ENCODE results near the gene SLC9A2. TPM values are rescaled to one million over a fixed set of nuclear protein-coding genes. Genes with fewer than 3 reads are reported as not detected.

Gene SLC9A2
- total RNA-seq, 2 donors from 2014 or later = 7.3 to 22.4 TPM

- TF ChIP-seq CTCF (IDR thresholded peaks at IDR 0.05) (no peak), POLR2AphosphoS5 (IDR thresholded peaks at IDR 0.05) (no peak), POLR2A (IDR thresholded peaks at IDR 0.05) (no peak)
- no peak for DNase-seq (ENCODE audit: low spot score)
Observed at GRCh38 chr2:102674370-102674769, 55.0 kb downstream of the SLC9A2 start.

GRCh38 chr2:102674836-102675235, 55.5 kb downstream of the SLC9A2 start:
- no peaks in the 10 kb centered on the region for H3K36me3 ChIP-seq
- H3K27ac ChIP-seq = no peak overlapping the region
- intact Hi-C loops (cut with DNase I) = no loop called here
- no peak for DNase-seq (ENCODE audit: low spot score)
- H3K4me3 ChIP-seq = no peak overlapping the region
- TF ChIP-seq CTCF (IDR thresholded peaks at IDR 0.05) (no peak), POLR2AphosphoS5 (IDR thresholded peaks at IDR 0.05) (no peak), POLR2A (IDR thresholded peaks at IDR 0.05) (no peak)
- H3K4me1 ChIP-seq (replicated peaks) = no peaks in the 10 kb centered on the region
- no peaks in the 10 kb centered on the region for H3K27me3 ChIP-seq (replicated peaks; ENCODE audit: insufficient read depth)
- WGBS = 94% methylated on average over 4 of the region's 4 CpGs
- no peaks in the 10 kb centered on the region for H3K9me3 ChIP-seq

More at GRCh38 chr2:102674370-102674769, 55.0 kb downstream of the SLC9A2 start:
- no peaks in the 10 kb centered on the region for H3K27me3 ChIP-seq (replicated peaks; ENCODE audit: insufficient read depth)
- intact Hi-C loops (cut with DNase I) = no loop called here
- H3K36me3 ChIP-seq = no peaks in the 10 kb centered on the region
- no peak overlapping the region for H3K4me3 ChIP-seq
- no peak overlapping the region for H3K27ac ChIP-seq
- H3K9me3 ChIP-seq = no peaks in the 10 kb centered on the region
- 85% methylated on average over 2 of the region's 2 CpGs for WGBS
- H3K4me1 ChIP-seq (replicated peaks) = no peaks in the 10 kb centered on the region

GRCh38 chr2:102677244-102678215, 58.2 kb downstream of the SLC9A2 start:
- intact Hi-C loops (cut with DNase I) = no loop called here
- Histone ChIP-seq H3K27ac (no peak overlapping the region), H3K27me3 (replicated peaks; ENCODE audit: insufficient read depth) (no peaks in the 10 kb centered on the region), H3K4me3 (no peak overlapping the region), H3K36me3 (no peaks in the 10 kb centered on the region), H3K4me1 (replicated peaks) (no peaks in the 10 kb centered on the region), H3K9me3 (no peaks in the 10 kb centered on the region)
- 81% methylated on average over 4 of the region's 4 CpGs for WGBS
- TF ChIP-seq CTCF (IDR thresholded peaks at IDR 0.05) (no peak), POLR2A (IDR thresholded peaks at IDR 0.05) (no peak)
- no peak for DNase-seq (ENCODE audit: low spot score)

- DNase-seq (ENCODE audit: low spot score) = no peak
- no peaks in the 10 kb centered on the region for H3K27me3 ChIP-seq (replicated peaks; ENCODE audit: insufficient read depth)
- intact Hi-C loops (cut with DNase I) = no loop called here
- WGBS = 93% methylated on average over 5 of the region's 5 CpGs
- no peaks in the 10 kb centered on the region for H3K4me1 ChIP-seq (replicated peaks)
- TF ChIP-seq POLR2A (IDR thresholded peaks at IDR 0.05) = no peak
- TF ChIP-seq POLR2AphosphoS5 (IDR thresholded peaks at IDR 0.05) = no peak
- no peak for TF ChIP-seq CTCF (IDR thresholded peaks at IDR 0.05)
- no peaks in the 10 kb centered on the region for H3K36me3 ChIP-seq
- no peak overlapping the region for H3K27ac ChIP-seq
- no peak overlapping the region for H3K4me3 ChIP-seq
- no peaks in the 10 kb centered on the region for H3K9me3 ChIP-seq
Observed at GRCh38 chr2:102678442-102678841, 59.1 kb downstream of the SLC9A2 start.
